ENCODE results near the gene ATP2A1.

- TF ChIP-seq CTCF (IDR thresholded peaks at IDR 0.05) (no peak), POLR2AphosphoS5 (IDR thresholded peaks at IDR 0.05; ENCODE audit: low read depth, low read length) (no peak), REST (IDR thresholded peaks at IDR 0.05; ENCODE audit: insufficient read depth in 1 of 2, low read depth in 2 of 2, low read length in 1 of 2) (no peak), SIN3A (IDR thresholded peaks at IDR 0.05; ENCODE audit: borderline replicate concordance, insufficient read depth, low read depth, low read length) (no peak)
Measured at GRCh38 chr16:28931801-28932225, 53.5 kb downstream of the ATP2A1 start, which contains the start of gene CD19.

All from Panc1 (cell line).